ENCODE measurements around the gene CNKSR3.

DNA sequence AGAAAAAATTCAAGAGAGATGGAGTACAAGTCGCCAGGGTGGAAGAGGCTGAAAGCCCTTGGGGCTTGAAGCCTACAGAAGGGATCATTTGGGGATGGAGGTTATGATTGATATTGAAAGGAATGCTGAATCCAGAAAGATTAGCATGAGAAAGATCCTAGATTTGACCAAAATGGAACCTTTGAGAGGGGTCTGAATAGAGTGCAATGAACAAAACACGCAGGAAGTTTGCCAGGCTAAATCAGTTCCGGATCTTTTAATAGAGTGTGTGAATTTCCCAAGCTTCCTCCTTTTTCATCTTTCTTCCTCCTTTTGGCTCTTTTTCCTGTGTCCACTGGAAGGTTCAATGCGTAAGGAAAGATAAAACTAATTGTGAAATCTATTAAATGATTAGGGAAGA lies 169.1 kb downstream of the CNKSR3 start:
- TF ChIP-seq EZH2phosphoT487 (IDR thresholded peaks at IDR 0.05; ENCODE audit: borderline replicate concordance, low read depth) (no peak), CTCF (IDR thresholded peaks at IDR 0.05) (no peak), TAF1 (IDR thresholded peaks at IDR 0.05; ENCODE audit: borderline replicate concordance, low read depth, low read length) (no peak), GABPA (IDR thresholded peaks at IDR 0.05; ENCODE audit: low read depth) (no peak), NFIC (IDR thresholded peaks at IDR 0.05; ENCODE audit: borderline replicate concordance) (no peak), MXI1 (IDR thresholded peaks at IDR 0.05; ENCODE audit: low read depth, low read length) (no peak), RAD21 (IDR thresholded peaks at IDR 0.05; ENCODE audit: low read length) (no peak), POLR2AphosphoS5 (IDR thresholded peaks at IDR 0.05; ENCODE audit: low read depth, low read length) (no peak), PBX3 (IDR thresholded peaks at IDR 0.05) (no peak), RFX5 (IDR thresholded peaks at IDR 0.05; ENCODE audit: low read length) (no peak), JUND (IDR thresholded peaks at IDR 0.05) (no peak), SMC3 (IDR thresholded peaks at IDR 0.05; ENCODE audit: low read depth, low read length) (no peak), MAX (IDR thresholded peaks at IDR 0.05; ENCODE audit: low read depth) (no peak)
